ENCODE results near the gene BPIFB3.

The BPIFB3 gene

GRCh38 chr20:33068251-33068939 is 14.7 kb downstream of the BPIFB3 start:
- Histone ChIP-seq H3F3A (ENCODE audit: control insufficient read depth, insufficient read depth) (no peaks in the 10 kb centered on the region), H3K27ac (ENCODE audit: low read depth, low read length) (no peak overlapping the region), H3K4me2 (ENCODE audit: low read length) (no peak overlapping the region), H4K20me1 (ENCODE audit: control insufficient read depth, insufficient read depth, low read depth, low read length) (no peaks in the 10 kb centered on the region), H3K36me3 (ENCODE audit: control insufficient read depth, low read length) (no peaks in the 10 kb centered on the region), H3K4me1 (ENCODE audit: control insufficient read depth, low read length) (no peaks in the 10 kb centered on the region), H3K79me2 (ENCODE audit: control insufficient read depth, low read length) (no peaks in the 10 kb centered on the region), H3K4me3 (ENCODE audit: low read length) (no peak overlapping the region), H3K9me2 (replicated peaks; ENCODE audit: control insufficient read depth, low read length) (no peaks in the 10 kb centered on the region), H3K9me3 (ENCODE audit: control insufficient read depth, insufficient read depth, low read length) (no peaks in the 10 kb centered on the region), H3K27me3 (ENCODE audit: control insufficient read depth, low read length) (no peaks in the 10 kb centered on the region)
- TF ChIP-seq EZH2phosphoT487 (IDR thresholded peaks at IDR 0.05; ENCODE audit: borderline replicate concordance, low read length) (no peak), CTCF (IDR thresholded peaks at IDR 0.05; ENCODE audit: low read depth, low read length, poor library complexity, severe bottlenecking) (no peak)

- Histone ChIP-seq H3K9me3 (ENCODE audit: control insufficient read depth, insufficient read depth, low read length) (no peaks in the 10 kb centered on the region), H4K20me1 (ENCODE audit: control insufficient read depth, insufficient read depth, low read depth, low read length) (no peaks in the 10 kb centered on the region), H3K4me1 (ENCODE audit: control insufficient read depth, low read length) (no peaks in the 10 kb centered on the region), H3K27me3 (ENCODE audit: control insufficient read depth, low read length) (no peaks in the 10 kb centered on the region), H3K36me3 (ENCODE audit: control insufficient read depth, low read length) (no peaks in the 10 kb centered on the region), H3K9me2 (replicated peaks; ENCODE audit: control insufficient read depth, low read length) (no peaks in the 10 kb centered on the region), H3K4me2 (ENCODE audit: low read length) (no peak overlapping the region), H3K79me2 (ENCODE audit: control insufficient read depth, low read length) (no peaks in the 10 kb centered on the region), H3K4me3 (ENCODE audit: low read length) (no peak overlapping the region), H3F3A (ENCODE audit: control insufficient read depth, insufficient read depth) (no peaks in the 10 kb centered on the region), H3K27ac (ENCODE audit: low read depth, low read length) (no peak overlapping the region)
- no peak for TF ChIP-seq EZH2phosphoT487 (IDR thresholded peaks at IDR 0.05; ENCODE audit: borderline replicate concordance, low read length)
- no peak for TF ChIP-seq CTCF (IDR thresholded peaks at IDR 0.05; ENCODE audit: low read depth, low read length, poor library complexity, severe bottlenecking)
These were observed 16.0 kb downstream of the BPIFB3 start for GRCh38 chr20:33069673-33070072.

- Histone ChIP-seq H3K27me3 (ENCODE audit: control insufficient read depth, low read length) (no peaks in the 10 kb centered on the region; the same call in 1 of the 2 replicates), H3K9me3 (ENCODE audit: control insufficient read depth, insufficient read depth, low read length) (no peaks in the 10 kb centered on the region), H3K9me2 (replicated peaks; ENCODE audit: control insufficient read depth, low read length) (no peaks in the 10 kb centered on the region), H3K36me3 (ENCODE audit: control insufficient read depth, low read length) (no peaks in the 10 kb centered on the region), H3F3A (ENCODE audit: control insufficient read depth, insufficient read depth) (no peaks in the 10 kb centered on the region), H3K4me2 (ENCODE audit: low read length) (no peak overlapping the region), H3K79me2 (ENCODE audit: control insufficient read depth, low read length) (no peaks in the 10 kb centered on the region), H3K27ac (ENCODE audit: low read depth, low read length) (no peak overlapping the region), H4K20me1 (ENCODE audit: control insufficient read depth, insufficient read depth, low read depth, low read length) (no peaks in the 10 kb centered on the region), H3K4me3 (ENCODE audit: low read length) (no peak overlapping the region), H3K4me1 (ENCODE audit: control insufficient read depth, low read length) (no peaks in the 10 kb centered on the region)
- TF ChIP-seq CTCF (IDR thresholded peaks at IDR 0.05; ENCODE audit: low read depth, low read length, poor library complexity, severe bottlenecking) (no peak), EZH2phosphoT487 (IDR thresholded peaks at IDR 0.05; ENCODE audit: borderline replicate concordance, low read length) (no peak)
These were observed 16.7 kb downstream of the BPIFB3 start for GRCh38 chr20:33070111-33071053.
